ENCODE measurements around the gene DCLRE1A. TPM values are rescaled to one million over a fixed set of nuclear protein-coding genes. Genes with fewer than 3 reads are reported as not detected.

The DCLRE1A gene
- total RNA-seq, 4 donors from 2014 or later, result 0.26 to 16.1 (median 4.4) TPM

- no peak overlapping the region for H3K27ac ChIP-seq
- no peak overlapping the region for H3K4me3 ChIP-seq
- no peaks in the 10 kb centered on the region for H3K27me3 ChIP-seq
- no peaks in the 10 kb centered on the region for H3K4me1 ChIP-seq
- H3K9me3 ChIP-seq, result no peaks in the 10 kb centered on the region
- no peak for TF ChIP-seq CTCF (IDR thresholded peaks at IDR 0.05)
- no peak for TF ChIP-seq POLR2A (IDR thresholded peaks at IDR 0.05)
- intact Hi-C loops (cut with DNase I; ENCODE audit: low total_unique reads), result no loop called here
- no peaks in the 10 kb centered on the region for H3K36me3 ChIP-seq
- DNase-seq, result no peak
Measured at GRCh38 chr10:113894581-113894980, 40.7 kb upstream of the DCLRE1A start.

GRCh38 chr10:113893570-113893969, 39.7 kb upstream of the DCLRE1A start:
- intact Hi-C loops (cut with DNase I; ENCODE audit: low total_unique reads), result no loop called here
- Histone ChIP-seq H3K27me3 (no peaks in the 10 kb centered on the region), H3K4me3 (no peak overlapping the region), H3K36me3 (no peaks in the 10 kb centered on the region), H3K4me1 (no peaks in the 10 kb centered on the region), H3K27ac (no peak overlapping the region), H3K9me3 (no peaks in the 10 kb centered on the region)
- no peak for DNase-seq
- TF ChIP-seq CTCF (IDR thresholded peaks at IDR 0.05) (no peak), POLR2A (IDR thresholded peaks at IDR 0.05) (no peak)

- Histone ChIP-seq H3K9me3 (no peaks in the 10 kb centered on the region), H3K4me1 (no peaks in the 10 kb centered on the region), H3K4me3 (no peak overlapping the region), H3K27ac (no peak overlapping the region), H3K36me3 (no peaks in the 10 kb centered on the region), H3K27me3 (no peaks in the 10 kb centered on the region)
- no peak for TF ChIP-seq CTCF (IDR thresholded peaks at IDR 0.05)
- TF ChIP-seq POLR2A (IDR thresholded peaks at IDR 0.05), result no peak
- no peak for DNase-seq
- intact Hi-C loops (cut with DNase I; ENCODE audit: low total_unique reads), result no loop called here
Measured at GRCh38 chr10:113891476-113891875, 37.6 kb upstream of the DCLRE1A start.

GRCh38 chr10:113890769-113891168, 36.9 kb upstream of the DCLRE1A start:
- H3K36me3 ChIP-seq, result no peaks in the 10 kb centered on the region
- no peak overlapping the region for H3K4me3 ChIP-seq
- intact Hi-C loops (cut with DNase I; ENCODE audit: low total_unique reads), result no loop called here
- no peaks in the 10 kb centered on the region for H3K4me1 ChIP-seq
- TF ChIP-seq CTCF (IDR thresholded peaks at IDR 0.05), result no peak
- no peak for TF ChIP-seq POLR2A (IDR thresholded peaks at IDR 0.05)
- no peak for DNase-seq
- H3K27me3 ChIP-seq, result no peaks in the 10 kb centered on the region
- H3K27ac ChIP-seq, result no peak overlapping the region
- H3K9me3 ChIP-seq, result no peaks in the 10 kb centered on the region

GRCh38 chr10:113889911-113890310, 36.0 kb upstream of the DCLRE1A start:
- H3K36me3 ChIP-seq, result no peaks in the 10 kb centered on the region
- H3K4me3 ChIP-seq, result no peak overlapping the region
- no peaks in the 10 kb centered on the region for H3K4me1 ChIP-seq
- no peak overlapping the region for H3K27ac ChIP-seq
- intact Hi-C loops (cut with DNase I; ENCODE audit: low total_unique reads), result no loop called here
- H3K9me3 ChIP-seq, result no peaks in the 10 kb centered on the region
- no peaks in the 10 kb centered on the region for H3K27me3 ChIP-seq
- TF ChIP-seq CTCF (IDR thresholded peaks at IDR 0.05), result no peak
- no peak for TF ChIP-seq POLR2A (IDR thresholded peaks at IDR 0.05)
- no peak for DNase-seq

Measured in uterus (tissue), 4 donors.